Right atrium auricular region (tissue), 2 donors: ENCODE measurements around the gene DNMT3A. TPM values are rescaled to one million over a fixed set of nuclear protein-coding genes. Genes with fewer than 3 reads are reported as not detected.
A peak's percentile ranks its signal among the peaks of the same experiment; 100 is the strongest.

ENCODE experiments used
- DNase-seq: peaks from one replicate; pipeline ENCODE4 v3.0.0-alpha.2; 2019; ENCODE audit warnings: low spot score
- H3K27ac ChIP-seq, 2 donors: fragments of 200-600 bp; sonication (generic); 1 replicate in 1 of 2; 2 replicates in 1 of 2; pipeline ENCODE4 v1.5.1; 2016 to 2019
- H3K27me3 ChIP-seq, 2 donors: fragments of 200-600 bp; sonication (generic); one replicate each; pipeline versions ENCODE4 v1.5.1 to v1.6.0; 2017 to 2019
- H3K36me3 ChIP-seq: fragments of 200-600 bp; sonication (generic); one replicate; pipeline ENCODE4 v1.5.1; 2016
- H3K4me1 ChIP-seq, 2 donors: fragments of 200-600 bp; sonication (generic); one replicate each; pipeline versions ENCODE4 v1.5.1 to v1.6.0; 2017 to 2019
- H3K4me3 ChIP-seq, 2 donors: fragments of 200-600 bp; sonication (generic); 1 replicate in 1 of 2; 2 replicates in 1 of 2; pipeline ENCODE4 v1.5.1; 2017 to 2019; ENCODE audit warnings: mild to moderate bottlenecking in 1 of 2, moderate library complexity in 1 of 2
- H3K9me3 ChIP-seq, 2 donors: fragments of 200-600 bp; sonication (generic); one replicate each; pipeline ENCODE4 v1.5.1; 2019
- total RNA-seq, 2 donors: library from RNA; depleted of rRNA; stranded (reverse); fragments of >200 nt; gene quantifications; one replicate each; pipeline ENCODE4 v1.1.0, GENCODE V29; 2016
- TF ChIP-seq, protein P1 (sequence below), 2 donors: fragments of 200-600 bp; sonication (generic); IDR thresholded peaks; one replicate each; pipeline ENCODE4 v1.5.1; 2019; ENCODE audit warnings: antibody characterized with exemption in 2 of 2

DNMT3A gene
- total RNA-seq, 2 donors from 2014 or later = 6.0 to 8.1 TPM

GRCh38 chr2:25315316-25315680, 26.4 kb downstream of the DNMT3A start:
- peaks cover 0 to 65% of the 10 kb centered on the region in 2 donors for H3K4me1 ChIP-seq
- H3K4me3 ChIP-seq = no peak overlapping the region
- H3K27ac ChIP-seq = peak overlapping the region; percentile 70 to 80

DNA sequence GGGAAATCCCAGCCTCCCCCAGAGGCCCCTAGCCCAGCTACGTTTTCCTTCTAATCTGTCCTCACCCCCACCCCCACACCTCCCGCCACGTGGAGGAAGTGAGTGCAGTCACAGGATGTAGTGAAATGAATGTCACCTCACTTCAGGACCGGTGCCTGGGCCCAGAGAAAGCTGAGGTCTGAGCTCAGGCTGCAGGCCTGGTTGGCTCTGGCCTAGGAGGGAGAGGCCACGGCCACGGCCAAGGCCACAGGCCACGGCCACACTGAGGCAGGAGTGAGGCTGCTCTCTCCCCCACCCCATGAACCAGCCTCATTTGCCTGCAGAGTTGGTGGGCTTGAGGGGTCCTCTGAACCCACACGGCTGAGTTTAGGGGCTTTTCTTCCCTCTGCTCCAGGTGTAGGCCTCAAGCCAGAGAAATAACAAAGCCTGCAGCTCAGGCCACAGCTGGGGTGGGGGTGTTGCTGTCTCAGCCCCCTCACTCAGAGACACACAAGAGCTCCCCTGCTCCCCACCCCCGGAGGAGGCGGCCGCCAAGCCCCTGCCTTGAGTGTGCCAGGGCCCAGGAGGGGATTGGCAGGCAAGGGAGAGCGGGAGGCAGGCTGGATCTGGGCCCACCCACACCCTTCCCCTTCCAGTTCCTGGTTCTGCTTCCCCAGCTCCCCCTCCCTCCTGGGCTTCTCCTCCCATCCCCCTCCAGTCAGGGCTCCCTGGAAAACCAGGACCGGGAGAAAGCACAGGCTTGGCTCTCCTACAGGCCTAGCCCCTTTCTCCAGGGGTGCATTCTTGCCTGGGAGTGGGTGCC, 27.0 kb downstream of the DNMT3A start:
- DNase-seq = no peak
- Histone ChIP-seq H3K4me1 (peaks cover 0 to 70% of the 10 kb centered on the region in 2 donors), H3K9me3 (no peaks in the 10 kb centered on the region), H3K4me3 (no peak overlapping the region), H3K27me3 (no peaks in the 10 kb centered on the region), H3K36me3 (peaks cover 11% of the 10 kb centered on the region), H3K27ac (peak overlapping the region; percentile 70 to 80)
- TF ChIP-seq, protein P1, sequence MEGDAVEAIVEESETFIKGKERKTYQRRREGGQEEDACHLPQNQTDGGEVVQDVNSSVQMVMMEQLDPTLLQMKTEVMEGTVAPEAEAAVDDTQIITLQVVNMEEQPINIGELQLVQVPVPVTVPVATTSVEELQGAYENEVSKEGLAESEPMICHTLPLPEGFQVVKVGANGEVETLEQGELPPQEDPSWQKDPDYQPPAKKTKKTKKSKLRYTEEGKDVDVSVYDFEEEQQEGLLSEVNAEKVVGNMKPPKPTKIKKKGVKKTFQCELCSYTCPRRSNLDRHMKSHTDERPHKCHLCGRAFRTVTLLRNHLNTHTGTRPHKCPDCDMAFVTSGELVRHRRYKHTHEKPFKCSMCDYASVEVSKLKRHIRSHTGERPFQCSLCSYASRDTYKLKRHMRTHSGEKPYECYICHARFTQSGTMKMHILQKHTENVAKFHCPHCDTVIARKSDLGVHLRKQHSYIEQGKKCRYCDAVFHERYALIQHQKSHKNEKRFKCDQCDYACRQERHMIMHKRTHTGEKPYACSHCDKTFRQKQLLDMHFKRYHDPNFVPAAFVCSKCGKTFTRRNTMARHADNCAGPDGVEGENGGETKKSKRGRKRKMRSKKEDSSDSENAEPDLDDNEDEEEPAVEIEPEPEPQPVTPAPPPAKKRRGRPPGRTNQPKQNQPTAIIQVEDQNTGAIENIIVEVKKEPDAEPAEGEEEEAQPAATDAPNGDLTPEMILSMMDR (IDR thresholded peaks at IDR 0.05) = no peak

More at GRCh38 chr2:25315316-25315680, 26.4 kb downstream of the DNMT3A start:
- H3K27me3 ChIP-seq = no peaks in the 10 kb centered on the region
- TF ChIP-seq, protein P1 (IDR thresholded peaks at IDR 0.05) = no peak
- no peak for DNase-seq
- no peaks in the 10 kb centered on the region for H3K9me3 ChIP-seq
- H3K36me3 ChIP-seq = peaks cover 11% of the 10 kb centered on the region

DNA sequence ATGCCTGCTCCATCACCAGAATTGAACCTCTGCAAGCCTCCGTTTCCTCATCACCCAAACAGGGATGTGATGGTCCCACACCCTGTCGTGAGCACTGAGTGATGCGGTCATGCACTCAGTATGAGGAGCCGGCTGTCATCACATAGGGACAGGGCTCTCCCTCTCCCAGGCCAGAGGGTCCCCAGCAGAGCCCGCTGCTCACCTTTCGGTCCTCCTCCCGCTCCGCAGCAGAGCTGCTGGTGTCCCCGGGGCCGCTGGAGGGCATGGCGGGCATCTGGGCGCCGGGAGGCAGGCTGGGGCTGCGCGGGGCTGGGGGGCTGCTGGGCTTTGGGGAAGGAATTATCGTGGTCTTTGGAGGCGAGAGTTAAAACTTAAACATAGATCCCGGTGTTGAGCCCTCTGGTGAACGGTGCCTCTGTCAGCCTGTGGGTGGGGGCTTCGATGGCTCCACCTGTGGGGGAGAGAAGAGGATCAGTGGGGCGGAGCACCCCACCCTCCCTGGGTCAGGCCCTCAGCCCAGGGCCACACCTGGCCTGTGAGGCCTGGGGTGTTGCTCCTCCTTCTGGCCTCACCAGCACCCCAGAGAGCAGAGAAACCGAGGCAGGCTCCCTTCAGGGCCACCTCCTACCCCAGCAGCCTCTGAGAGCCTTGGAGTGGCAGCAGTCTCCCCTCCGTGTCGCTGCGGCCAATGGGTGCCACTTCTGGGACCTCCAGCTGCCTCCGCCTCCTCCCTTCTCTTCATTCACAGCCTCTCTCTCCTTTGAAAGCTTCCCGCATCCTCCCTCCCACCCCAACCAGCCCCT, 27.8 kb downstream of the DNMT3A start:
- no peaks in the 10 kb centered on the region for H3K9me3 ChIP-seq
- peaks cover 11% of the 10 kb centered on the region for H3K36me3 ChIP-seq
- H3K27me3 ChIP-seq = no peaks in the 10 kb centered on the region
- H3K4me1 ChIP-seq = peaks cover 0 to 78% of the 10 kb centered on the region in 2 donors
- TF ChIP-seq, protein P1 (IDR thresholded peaks at IDR 0.05) = no peak
- DNase-seq = no peak
- peak overlapping the region; percentile 70 to 80 for H3K27ac ChIP-seq
- no peak overlapping the region for H3K4me3 ChIP-seq

GRCh38 chr2:25312958-25313710, 28.6 kb downstream of the DNMT3A start:
- Histone ChIP-seq H3K9me3 (no peaks in the 10 kb centered on the region), H3K27me3 (no peaks in the 10 kb centered on the region), H3K27ac (peak overlapping the region; percentile 55 to 80), H3K4me3 (no peak overlapping the region), H3K4me1 (peaks cover 0 to 85% of the 10 kb centered on the region in 2 donors), H3K36me3 (peaks cover 11% of the 10 kb centered on the region)
- TF ChIP-seq, protein P1 (IDR thresholded peaks at IDR 0.05) = no peak
- DNase-seq = no peak

- Histone ChIP-seq H3K4me3 (no peak overlapping the region), H3K36me3 (peaks cover 11% of the 10 kb centered on the region), H3K4me1 (peaks cover 0 to 95% of the 10 kb centered on the region in 2 donors), H3K27ac (peak overlapping the region; percentile 55 to 62), H3K27me3 (no peaks in the 10 kb centered on the region), H3K9me3 (no peaks in the 10 kb centered on the region)
- DNase-seq = no peak
- TF ChIP-seq, protein P1 (IDR thresholded peaks at IDR 0.05) = no peak
These were observed 29.7 kb downstream of the DNMT3A start for GRCh38 chr2:25311865-25312575.
